ENCODE measurements around the gene PBXIP1. TPM values are rescaled to one million over a fixed set of nuclear protein-coding genes. Genes with fewer than 3 reads are reported as not detected.

Gene PBXIP1
- total and polyA plus RNA-seq, 10 of the 15 experiments (the other 5 are each of a cell fraction or from before 2014, with no cell fraction given) = 0.63 to 25.6 (median 15.4) TPM

GRCh38 chr1:154982897-154983648 lies 27.2 kb upstream of the PBXIP1 start, which contains the start of gene FLAD1:
Gene FLAD1, plus strand, starts transcription at chr1:154983344. Its CDS starts 351 bp downstream, at chr1:154983695.
- intact Hi-C loops (cut with micrococcal nuclease; ENCODE audit: unreplicated experiment) (loop anchor here (2.0 kb wide), 1 partner anchor 16 kb away; no protein-coding TSS in a partner anchor), in situ Hi-C loops (cut with MboI) (no loop called here)
- H3K9me3 ChIP-seq (replicated peaks; ENCODE audit: control insufficient read depth, insufficient read depth, low read length) = no peaks in the 10 kb centered on the region
- H3K4me3 ChIP-seq = peak within 1 kb of the TSS; percentile 96
- peak; percentile 100 for DNase-seq (ENCODE audit: low read depth, low spot score)
- no TSS peak for BruUV-seq (replicated peaks)
- POLR2A ChIA-PET = interaction anchor here (0.9 to 3.0 kb wide), 13 partner anchors 9 to 50 kb away, joined by 3 to 17 read pairs (median 11); partner anchors contain the start of genes CKS1B, DCST1, DCST2 and LENEP
- H3K4me2 ChIP-seq (ENCODE audit: control insufficient read depth, insufficient read depth) = peak within 1 kb of the TSS; percentile 90
- no peaks in the 10 kb centered on the region for H3K27me3 ChIP-seq (replicated peaks in 1 of 2; ENCODE audit: control insufficient read depth in 2 of 2, insufficient read depth in 2 of 2, low read length in 1 of 2)
- H3K9ac ChIP-seq (ENCODE audit: control insufficient read depth, insufficient read depth, low read length) = peak within 1 kb of the TSS; percentile 91
- H3K36me3 ChIP-seq (ENCODE audit: control insufficient read depth in 2 of 2, insufficient read depth in 2 of 2, low read length in 1 of 2) = peaks cover 5 to 17% of the 10 kb centered on the region in 2 experiments
- SMC1A ChIA-PET (ENCODE audit: uncharacterized antibody, unreplicated experiment) = interaction anchor here (0.6 to 6.5 kb wide), 14 partner anchors 9 to 803 kb away, joined by 3 to 69 read pairs (median 4); partner anchors contain the start of genes CKS1B, LENEP, PBXIP1 and PYGO2
- under 1% methylated on average over 26 of the region's 26 CpGs for WGBS (ENCODE audit: insufficient coverage, insufficient replicate concordance, low lambda C conversion rate, missing lambda C conversion rate)
- CTCF ChIA-PET = interaction anchor here (0.6 to 20.6 kb wide), 12 partner anchors 9 to 961 kb away, joined by 3 to 226 read pairs (median 6); partner anchors contain the start of genes CKS1B, LENEP, PBXIP1 and PMVK
- H4K20me1 ChIP-seq (ENCODE audit: control insufficient read depth, insufficient read depth) = no peaks in the 10 kb centered on the region
- peak; percentile 92 for FAIRE-seq
- peak within 1 kb of the TSS; percentile 91 for H2AFZ ChIP-seq (ENCODE audit: control insufficient read depth, low read depth, low read length)
- ATAC-seq = peak; percentile 100
- H3K4me1 ChIP-seq (ENCODE audit: control insufficient read depth, insufficient read depth, low read length) = peaks cover 6% of the 10 kb centered on the region
- RAD21 ChIA-PET (ENCODE audit: unreplicated experiment) = interaction anchor here (1.0 to 3.0 kb wide), 10 partner anchors 9 to 118 kb away, joined by 3 to 24 read pairs (median 4); partner anchors contain the start of genes LENEP, PBXIP1 and SHC1
- H3K27ac ChIP-seq (ENCODE audit: control insufficient read depth, insufficient read depth) = peak within 1 kb of the TSS; percentile 79
- H3K79me2 ChIP-seq (ENCODE audit: control insufficient read depth, insufficient read depth, low read length) = peaks cover 27% of the 10 kb centered on the region
- TF ChIP-seq YBX1 (IDR thresholded peaks at IDR 0.05) (no peak), MEF2A (IDR thresholded peaks at IDR 0.05; ENCODE audit: insufficient read depth, low read depth, low read length) (no peak), IRF4 (IDR thresholded peaks at IDR 0.05; ENCODE audit: low read depth, low read length) (peak; percentile 6; the same call in 1 of the 2 replicates), ESRRA (IDR thresholded peaks at IDR 0.05; ENCODE audit: low read length) (no peak; the same call in 1 of the 2 replicates), SMAD1 (IDR thresholded peaks at IDR 0.05; ENCODE audit: low read depth, partially characterized antibody) (peak; percentile 41), YY1 (IDR thresholded peaks at IDR 0.05; ENCODE audit: low read depth, low read length) (peak; percentile 48; the same call in 1 of the 2 replicates), ZBTB33 (IDR thresholded peaks at IDR 0.05) (peak; percentile 81; the same call in 1 of the 2 replicates), SREBF2 (IDR thresholded peaks at IDR 0.05; ENCODE audit: low read length) (no peak), EP300 (IDR thresholded peaks at IDR 0.05; ENCODE audit: borderline replicate concordance in 1 of 2, control insufficient read depth in 1 of 2, low read depth in 2 of 2, low read length in 2 of 2) (no peak), MTA2 (IDR thresholded peaks at IDR 0.05; ENCODE audit: low read depth) (no peak), SMAD5 (IDR thresholded peaks at IDR 0.05; ENCODE audit: low read depth) (peak; percentile 68), SIN3A (IDR thresholded peaks at IDR 0.05; ENCODE audit: low read depth, low read length) (peak; percentile 74; the same call in 1 of the 2 replicates), NRF1 (conservative IDR thresholded peaks at IDR 0.05; ENCODE audit: low read depth, low read length) (no peak), SMARCA5 (IDR thresholded peaks at IDR 0.05) (no peak), ZBTB4 (CRISPR knock-in tag; IDR thresholded peaks at IDR 0.05) (no peak), PKNOX1 (IDR thresholded peaks at IDR 0.05) (peak; percentile 100), MTA3 (IDR thresholded peaks at IDR 0.05; ENCODE audit: borderline replicate concordance, low read length) (no peak)
